ENCODE results near the gene SNAPC3.

Gene SNAPC3

GRCh38 chr9:15475923-15476536 is 53.4 kb downstream of the SNAPC3 start:
- H3K4me3 ChIP-seq (ENCODE audit: low read depth, low read length) = no peak overlapping the region
- no peak for TF ChIP-seq CTCF (IDR thresholded peaks at IDR 0.05; ENCODE audit: low read depth, low read length)

- H3K4me3 ChIP-seq (ENCODE audit: low read depth, low read length) = no peak overlapping the region
- TF ChIP-seq CTCF (IDR thresholded peaks at IDR 0.05; ENCODE audit: low read depth, low read length) = no peak
These were observed 57.4 kb downstream of the SNAPC3 start for GRCh38 chr9:15480028-15480427.

GRCh38 chr9:15482146-15482545 is 59.5 kb downstream of the SNAPC3 start:
- no peak for TF ChIP-seq CTCF (IDR thresholded peaks at IDR 0.05; ENCODE audit: low read depth, low read length)
- H3K4me3 ChIP-seq (ENCODE audit: low read depth, low read length) = no peak overlapping the region

- no peak overlapping the region for H3K4me3 ChIP-seq (ENCODE audit: low read depth, low read length)
- no peak for TF ChIP-seq CTCF (IDR thresholded peaks at IDR 0.05; ENCODE audit: low read depth, low read length)
These were observed 62.1 kb downstream of the SNAPC3 start for GRCh38 chr9:15484802-15485201.

GRCh38 chr9:15485836-15486666 is 63.4 kb downstream of the SNAPC3 start:
- 0 out of 2 replicates have a peak, but pooled peaks have one; percentile 4 for TF ChIP-seq CTCF (IDR thresholded peaks at IDR 0.05; ENCODE audit: low read depth, low read length)
- no peak overlapping the region for H3K4me3 ChIP-seq (ENCODE audit: low read depth, low read length)

GRCh38 chr9:15491950-15492349 is 69.3 kb downstream of the SNAPC3 start:
- no peak for TF ChIP-seq CTCF (IDR thresholded peaks at IDR 0.05; ENCODE audit: low read depth, low read length)
- H3K4me3 ChIP-seq (ENCODE audit: low read depth, low read length) = no peak overlapping the region

- no peak for TF ChIP-seq CTCF (IDR thresholded peaks at IDR 0.05; ENCODE audit: low read depth, low read length)
- H3K4me3 ChIP-seq (ENCODE audit: low read depth, low read length) = no peak overlapping the region
These were observed 69.9 kb downstream of the SNAPC3 start for GRCh38 chr9:15492485-15493150.

All from WI38 (cell line).